CD14-positive monocyte (primary cell): Measurements from ENCODE around the gene GRM5. TPM values are rescaled to one million over a fixed set of nuclear protein-coding genes. Genes with fewer than 3 reads are reported as not detected.

Experiments used
- DNase-seq, 3 donors: peaks; one replicate each; pipeline ENCODE4 v3.0.0-alpha.2; 2011 to 2022
- H2AFZ ChIP-seq: 2 replicates; pipeline ENCODE4 v1.6.0; 2012; ENCODE audit warnings: mild to moderate bottlenecking, low read depth, low read length, inconsistent platforms; ENCODE audit not compliant: insufficient read depth, poor library complexity, severe bottlenecking
- H3K27ac ChIP-seq, 2 donors: 1 replicate in 1 of 2; 2 replicates in 1 of 2; pipeline ENCODE4 v1.5.1; 2012 to 2013; ENCODE audit warnings: low read length in 2 of 2, control low read depth in 1 of 2, inconsistent platforms in 1 of 2, low read depth in 1 of 2, mild to moderate bottlenecking in 1 of 2
- H3K27me3 ChIP-seq, 2 donors: one replicate each; pipeline versions ENCODE4 v1.6.0 to v1.6.1; 2011 to 2013; ENCODE audit warnings: low read length in 2 of 2; ENCODE audit not compliant: control insufficient read depth in 2 of 2, insufficient read depth in 2 of 2
- H3K36me3 ChIP-seq, 2 donors: replicated peaks in 1 of 2; 1 replicate in 1 of 2; 2 replicates in 1 of 2; pipeline versions ENCODE4 v1.5.1 to v1.6.1; 2012 to 2013; ENCODE audit warnings: low read length in 2 of 2, control low read depth in 1 of 2, inconsistent platforms in 1 of 2, mild to moderate bottlenecking in 1 of 2; ENCODE audit not compliant: insufficient read depth in 2 of 2, control insufficient read depth in 1 of 2
- H3K4me1 ChIP-seq, 2 donors: 1 replicate in 1 of 2; 2 replicates in 1 of 2; pipeline versions ENCODE4 v1.5.1 to v1.6.1; 2012 to 2013; ENCODE audit warnings: low read length in 2 of 2, control low read depth in 1 of 2, inconsistent platforms in 1 of 2, mild to moderate bottlenecking in 1 of 2, moderate library complexity in 1 of 2; ENCODE audit not compliant: insufficient read depth in 2 of 2, control insufficient read depth in 1 of 2
- H3K4me2 ChIP-seq: replicated peaks from 2 replicates; pipeline ENCODE3; 2012; ENCODE audit warnings: low read length, moderate library complexity, mild to moderate bottlenecking; ENCODE audit not compliant: poor library complexity, severe bottlenecking; ENCODE audit errors: extremely low read depth
- H3K4me3 ChIP-seq, 3 experiments: fragments of 200-600 bp in 1 of 3; sonication (generic) in 1 of 3; replicated peaks in 1 of 3; 1 replicate in 2 of 3; 2 replicates in 1 of 3; pipeline ENCODE4 v1.5.1; 2011 to 2013; ENCODE audit warnings: low read length in 3 of 3, mild to moderate bottlenecking in 3 of 3, control low read depth in 2 of 3, low read depth in 2 of 3, inconsistent platforms in 1 of 3, moderate library complexity in 1 of 3
- H3K79me2 ChIP-seq: 2 replicates; pipeline ENCODE4 v1.6.0; 2012; ENCODE audit warnings: mild to moderate bottlenecking, control low read depth, inconsistent platforms, low read length, moderate library complexity; ENCODE audit not compliant: insufficient read depth
- H3K9ac ChIP-seq: 2 replicates; pipeline ENCODE4 v1.6.0; 2017; ENCODE audit warnings: low read length, mild to moderate bottlenecking; ENCODE audit not compliant: insufficient read depth, poor library complexity, severe bottlenecking
- H3K9me3 ChIP-seq, 2 donors: replicated peaks in 1 of 2; 1 replicate in 1 of 2; 2 replicates in 1 of 2; pipeline versions ENCODE4 v1.5.1 to v1.6.1; 2012 to 2013; ENCODE audit warnings: low read length in 2 of 2, control low read depth in 1 of 2; ENCODE audit not compliant: control insufficient read depth in 1 of 2, insufficient read depth in 1 of 2
- H4K20me1 ChIP-seq: 2 replicates; pipeline ENCODE4 v1.6.0; 2012; ENCODE audit warnings: mild to moderate bottlenecking, low read length, control low read depth, moderate library complexity; ENCODE audit not compliant: insufficient read depth
- H3K27ac Mint-ChIP-seq, 7 donors: one replicate each; pipeline ENCODE4 v1.8.0; 2020; ENCODE audit warnings: mild to moderate bottlenecking in 7 of 7, mixed read lengths in 7 of 7, moderate library complexity in 6 of 7, inconsistent platforms in 2 of 7
- H3K27me3 Mint-ChIP-seq, 3 donors: one replicate each; pipeline ENCODE4 v1.8.0; 2021 to 2022; ENCODE audit warnings: low read depth in 3 of 3, mild to moderate bottlenecking in 3 of 3, mixed read lengths in 3 of 3, moderate library complexity in 3 of 3, inconsistent platforms in 1 of 3
- H3K36me3 Mint-ChIP-seq, 2 donors: one replicate each; pipeline ENCODE4 v1.8.0; 2020; ENCODE audit warnings: mixed read lengths in 2 of 2, inconsistent platforms in 1 of 2, mild to moderate bottlenecking in 1 of 2
- H3K4me1 Mint-ChIP-seq: one replicate; pipeline ENCODE4 v1.8.0; 2020; ENCODE audit warnings: mild to moderate bottlenecking, mixed read lengths
- H3K4me3 Mint-ChIP-seq, 2 donors: one replicate each; pipeline ENCODE4 v1.8.0; 2020; ENCODE audit warnings: mild to moderate bottlenecking in 2 of 2, mixed read lengths in 2 of 2, moderate library complexity in 1 of 2
- H3K9me3 Mint-ChIP-seq, 7 donors: one replicate each; pipeline ENCODE4 v1.8.0; 2020 to 2022; ENCODE audit warnings: mixed read lengths in 7 of 7, mild to moderate bottlenecking in 6 of 7, moderate library complexity in 6 of 7, inconsistent platforms in 2 of 7
- CTCF ChIP-seq: fragments of 200-600 bp; IDR thresholded peaks from one replicate; pipeline ENCODE4 v1.8.0; 2022; ENCODE audit warnings: antibody characterized with exemption, mild to moderate bottlenecking
- WGBS: methylation state at CpG from one replicate; pipeline ENCODE4 v1.1.5; 2013; ENCODE audit warnings: missing lambda C conversion rate; ENCODE audit not compliant: insufficient coverage; 5-methylcytosine and 5-hydroxymethylcytosine counted together
- intact Hi-C, 2 donors: fragments of 100-400 bp; cut with micrococcal nuclease; formaldehyde crosslinking; loops; one replicate each; pipeline versions ENCODE4 v1.15.0 to v1.15.1; 2023
- polyA plus RNA-seq, 3 donors: library from polyadenylated mRNA; depleted of rRNA in 1 of 3; unstranded in 2 of 3; stranded (reverse) in 1 of 3; fragments of 300-500 nt in 2 of 3; fragments of >200 nt in 1 of 3; fragmentation: Illumina TruSeq in 2 of 3; gene quantifications; 1 replicate in 2 of 3; 2 replicates in 1 of 3; pipeline ENCODE4 v1.2.3, GENCODE V29; 2012 to 2021

Gene GRM5
- polyA plus RNA-seq, 3 donors, result not detected

GRCh38 chr11:88632163-88632562 lies 433.6 kb downstream of the GRM5 start:
- Histone ChIP-seq H3K27ac (no peak overlapping the region), H4K20me1 (no peaks in the 10 kb centered on the region), H3K4me3 (no peak overlapping the region), H3K9me3 (no peaks in the 10 kb centered on the region), H3K9ac (no peak overlapping the region), H3K36me3 (no peaks in the 10 kb centered on the region), H3K27me3 (no peaks in the 10 kb centered on the region), H2AFZ (no peak overlapping the region), H3K4me1 (no peaks in the 10 kb centered on the region), H3K79me2 (no peaks in the 10 kb centered on the region), H3K4me2 (no peak overlapping the region)
- TF ChIP-seq CTCF, result no peak
- Mint-ChIP-seq H3K4me3 (no peak overlapping the region), H3K27ac (no peak overlapping the region), H3K36me3 (no peaks in the 10 kb centered on the region), H3K9me3 (peaks cover 0 to 8% (median 3%) of the 10 kb centered on the region in 7 donors), H3K4me1 (no peaks in the 10 kb centered on the region), H3K27me3 (peaks cover 0 to 2% (median 0%) of the 10 kb centered on the region in 3 donors)
- WGBS, result 75% methylated on average over 2 of the region's 4 CpGs
- DNase-seq, result no peak
- intact Hi-C loops, result no loop called here

GRCh38 chr11:88631497-88631896 lies 434.3 kb downstream of the GRM5 start:
- Histone ChIP-seq H3K36me3 (no peaks in the 10 kb centered on the region), H3K4me2 (no peak overlapping the region), H3K9ac (no peak overlapping the region), H4K20me1 (no peaks in the 10 kb centered on the region), H2AFZ (no peak overlapping the region), H3K9me3 (no peaks in the 10 kb centered on the region), H3K27ac (no peak overlapping the region), H3K27me3 (no peaks in the 10 kb centered on the region), H3K4me3 (no peak overlapping the region), H3K79me2 (no peaks in the 10 kb centered on the region), H3K4me1 (no peaks in the 10 kb centered on the region)
- DNase-seq, result no peak
- peaks cover 0 to 8% (median 3%) of the 10 kb centered on the region in 7 donors for H3K9me3 Mint-ChIP-seq
- H3K27ac Mint-ChIP-seq, result no peak overlapping the region
- TF ChIP-seq CTCF, result no peak
- intact Hi-C loops, result no loop called here
- H3K4me1 Mint-ChIP-seq, result no peaks in the 10 kb centered on the region
- no peak overlapping the region for H3K4me3 Mint-ChIP-seq
- H3K27me3 Mint-ChIP-seq, result peaks cover 0 to 2% (median 0%) of the 10 kb centered on the region in 3 donors
- WGBS, result no CpG with 5 or more reads among the region's 1 CpG
- H3K36me3 Mint-ChIP-seq, result no peaks in the 10 kb centered on the region
